ENCODE measurements around the gene SNX25. TPM values are rescaled to one million over a fixed set of nuclear protein-coding genes. Genes with fewer than 3 reads are reported as not detected.
"Not testable (repeated sequence)": the region's sequence is repeated elsewhere in the genome, so short reads cannot be mapped to it uniquely, and the experiment has no call there.

SNX25 gene
- total and polyA plus RNA-seq, 2 donors (not counting 1 experiment from before 2014, with no cell fraction given), result 11.1 to 32.9 TPM

- Histone ChIP-seq H3K4me1 (ENCODE audit: control insufficient read depth, extremely low read depth, insufficient read depth, low read length) (no peaks in the 10 kb centered on the region), H3K4me2 (ENCODE audit: extremely low read depth, insufficient read depth, low read length) (no peak overlapping the region), H4K20me1 (ENCODE audit: control insufficient read depth, extremely low read depth, insufficient read depth, low read length) (no peaks in the 10 kb centered on the region), H3K27ac (ENCODE audit: insufficient read depth, low read length) (no peak overlapping the region), H3K9me3 (ENCODE audit: control insufficient read depth, insufficient read depth, low read depth, low read length) (no peaks in the 10 kb centered on the region), H3K9ac (ENCODE audit: insufficient read depth, low read length) (no peak overlapping the region), H3K79me2 (ENCODE audit: control insufficient read depth, insufficient read depth, low read length) (no peaks in the 10 kb centered on the region), H2AFZ (ENCODE audit: low read length) (no peak overlapping the region), H3K4me3 (replicated peaks in 1 of 4; ENCODE audit: control extremely low read depth in 1 of 4, insufficient read depth in 1 of 4, low read depth in 3 of 4, low read length in 4 of 4) (no peak overlapping the region), H3K36me3 (ENCODE audit: control insufficient read depth, insufficient read depth, low read length) (no peaks in the 10 kb centered on the region), H3K27me3 (ENCODE audit: control insufficient read depth, insufficient read depth, low read length) (no peaks in the 10 kb centered on the region)
- peak in 1 of 2 donors; percentile 77 for DNase-seq (ENCODE audit: low read depth in 2 of 2)
- TF ChIP-seq EZH2 (IDR thresholded peaks at IDR 0.05; ENCODE audit: low read length, missing control alignments), result no peak
- TF ChIP-seq, protein P1, sequence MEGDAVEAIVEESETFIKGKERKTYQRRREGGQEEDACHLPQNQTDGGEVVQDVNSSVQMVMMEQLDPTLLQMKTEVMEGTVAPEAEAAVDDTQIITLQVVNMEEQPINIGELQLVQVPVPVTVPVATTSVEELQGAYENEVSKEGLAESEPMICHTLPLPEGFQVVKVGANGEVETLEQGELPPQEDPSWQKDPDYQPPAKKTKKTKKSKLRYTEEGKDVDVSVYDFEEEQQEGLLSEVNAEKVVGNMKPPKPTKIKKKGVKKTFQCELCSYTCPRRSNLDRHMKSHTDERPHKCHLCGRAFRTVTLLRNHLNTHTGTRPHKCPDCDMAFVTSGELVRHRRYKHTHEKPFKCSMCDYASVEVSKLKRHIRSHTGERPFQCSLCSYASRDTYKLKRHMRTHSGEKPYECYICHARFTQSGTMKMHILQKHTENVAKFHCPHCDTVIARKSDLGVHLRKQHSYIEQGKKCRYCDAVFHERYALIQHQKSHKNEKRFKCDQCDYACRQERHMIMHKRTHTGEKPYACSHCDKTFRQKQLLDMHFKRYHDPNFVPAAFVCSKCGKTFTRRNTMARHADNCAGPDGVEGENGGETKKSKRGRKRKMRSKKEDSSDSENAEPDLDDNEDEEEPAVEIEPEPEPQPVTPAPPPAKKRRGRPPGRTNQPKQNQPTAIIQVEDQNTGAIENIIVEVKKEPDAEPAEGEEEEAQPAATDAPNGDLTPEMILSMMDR (conservative IDR thresholded peaks at IDR 0.05 in 1 of 2, IDR thresholded peaks at IDR 0.05 in 1 of 2; ENCODE audit: low read depth in 1 of 2, low read length in 2 of 2), result no peak
These were observed 103.3 kb downstream of the SNX25 start for GRCh38 chr4:185312699-185313098.

GRCh38 chr4:185317462-185317861, 108.1 kb downstream of the SNX25 start:
- H2AFZ ChIP-seq (ENCODE audit: low read length); H3K79me2 ChIP-seq (ENCODE audit: control insufficient read depth, insufficient read depth, low read length); H3K9me3 ChIP-seq (ENCODE audit: control insufficient read depth, insufficient read depth, low read depth, low read length); H3K36me3 ChIP-seq (ENCODE audit: control insufficient read depth, insufficient read depth, low read length); H4K20me1 ChIP-seq (ENCODE audit: control insufficient read depth, extremely low read depth, insufficient read depth, low read length); H3K4me3 ChIP-seq (replicated peaks in 1 of 4; ENCODE audit: control extremely low read depth in 1 of 4, insufficient read depth in 1 of 4, low read depth in 3 of 4, low read length in 4 of 4); DNase-seq (ENCODE audit: low read depth in 2 of 2); H3K27ac ChIP-seq (ENCODE audit: insufficient read depth, low read length); H3K27me3 ChIP-seq (ENCODE audit: control insufficient read depth, insufficient read depth, low read length); H3K4me2 ChIP-seq (ENCODE audit: extremely low read depth, insufficient read depth, low read length); H3K9ac ChIP-seq (ENCODE audit: insufficient read depth, low read length); H3K4me1 ChIP-seq (ENCODE audit: control insufficient read depth, extremely low read depth, insufficient read depth, low read length): not testable (repeated sequence)

DNA sequence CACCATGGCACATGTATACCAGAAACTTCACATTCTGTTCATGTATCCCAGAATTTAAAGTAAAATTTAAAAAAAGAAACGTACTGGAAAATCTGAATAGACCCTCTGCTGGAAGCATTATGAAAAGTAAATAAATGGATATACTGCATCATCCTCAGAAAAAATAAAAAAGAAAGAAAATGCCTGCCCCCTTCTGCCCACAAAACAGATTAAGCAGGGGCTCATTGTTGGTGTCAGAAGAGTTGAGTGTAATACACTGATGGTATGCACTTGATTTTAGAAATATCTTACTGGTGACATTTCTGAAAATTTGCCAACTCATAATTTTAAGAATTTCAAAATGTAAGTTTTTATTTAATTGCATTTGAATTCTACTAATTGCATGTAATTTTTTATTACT, 108.5 kb downstream of the SNX25 start:
- Histone ChIP-seq H3K4me2 (ENCODE audit: extremely low read depth, insufficient read depth, low read length) (no peak overlapping the region), H2AFZ (ENCODE audit: low read length) (no peak overlapping the region), H3K9me3 (ENCODE audit: control insufficient read depth, insufficient read depth, low read depth, low read length) (no peaks in the 10 kb centered on the region), H3K4me3 (replicated peaks in 1 of 4; ENCODE audit: control extremely low read depth in 1 of 4, insufficient read depth in 1 of 4, low read depth in 3 of 4, low read length in 4 of 4) (no peak overlapping the region), H4K20me1 (ENCODE audit: control insufficient read depth, extremely low read depth, insufficient read depth, low read length) (no peaks in the 10 kb centered on the region), H3K27ac (ENCODE audit: insufficient read depth, low read length) (no peak overlapping the region), H3K36me3 (ENCODE audit: control insufficient read depth, insufficient read depth, low read length) (no peaks in the 10 kb centered on the region), H3K79me2 (ENCODE audit: control insufficient read depth, insufficient read depth, low read length) (no peaks in the 10 kb centered on the region), H3K9ac (ENCODE audit: insufficient read depth, low read length) (no peak overlapping the region), H3K4me1 (ENCODE audit: control insufficient read depth, extremely low read depth, insufficient read depth, low read length) (no peaks in the 10 kb centered on the region), H3K27me3 (ENCODE audit: control insufficient read depth, insufficient read depth, low read length) (no peaks in the 10 kb centered on the region)
- no peak for TF ChIP-seq EZH2 (IDR thresholded peaks at IDR 0.05; ENCODE audit: low read length, missing control alignments)
- TF ChIP-seq, protein P1 (conservative IDR thresholded peaks at IDR 0.05 in 1 of 2, IDR thresholded peaks at IDR 0.05 in 1 of 2; ENCODE audit: low read depth in 1 of 2, low read length in 2 of 2), result no peak
- DNase-seq (ENCODE audit: low read depth in 2 of 2), result no peak
